Eye (tissue), 1 donor: Measurements from ENCODE around the gene SULF2.

Experiments used
- DNase-seq: peaks from one replicate; pipeline ENCODE4 v3.0.0-alpha.2; 2015

Gene SULF2

GRCh38 chr20:47783828-47784598 is 1.3 kb downstream of the SULF2 start:
- DNase-seq: peak; percentile 67

- DNase-seq: no peak
Measured at GRCh38 chr20:47782920-47783552, 2.2 kb downstream of the SULF2 start.

- DNase-seq: peak; percentile 66
Measured at GRCh38 chr20:47782076-47782475, 3.2 kb downstream of the SULF2 start.

- DNase-seq: no peak
Measured at GRCh38 chr20:47781632-47782031, 3.6 kb downstream of the SULF2 start.

GRCh38 chr20:47780720-47781389 is 4.4 kb downstream of the SULF2 start:
- no peak for DNase-seq

- DNase-seq: no peak
Measured at GRCh38 chr20:47778398-47779354, 6.6 kb downstream of the SULF2 start.

GRCh38 chr20:47777220-47777619 is 8.1 kb downstream of the SULF2 start:
- DNase-seq: no peak

GRCh38 chr20:47776639-47777038 is 8.6 kb downstream of the SULF2 start:
- DNase-seq: no peak

GRCh38 chr20:47775841-47776240 is 9.4 kb downstream of the SULF2 start:
- DNase-seq: no peak

- DNase-seq: no peak
Measured at GRCh38 chr20:47775039-47775438, 10.2 kb downstream of the SULF2 start.

- peak; percentile 57 for DNase-seq
Measured at GRCh38 chr20:47774131-47774777, 11.0 kb downstream of the SULF2 start.

- no peak for DNase-seq
Measured at GRCh38 chr20:47773371-47773786, 11.9 kb downstream of the SULF2 start.

- DNase-seq: no peak
Measured at GRCh38 chr20:47770935-47771334, 14.3 kb downstream of the SULF2 start.

GRCh38 chr20:47768016-47768824 is 17.1 kb downstream of the SULF2 start:
- DNase-seq: no peak

- peak; percentile 60 for DNase-seq
Measured at GRCh38 chr20:47765691-47766594, 19.3 kb downstream of the SULF2 start.

- no peak for DNase-seq
Measured at GRCh38 chr20:47765271-47765670, 20.0 kb downstream of the SULF2 start.

- DNase-seq: no peak
Measured at GRCh38 chr20:47764154-47764733, 21.0 kb downstream of the SULF2 start.

GRCh38 chr20:47762699-47763268 is 22.5 kb downstream of the SULF2 start:
- no peak for DNase-seq

- DNase-seq: no peak
Measured at GRCh38 chr20:47761482-47762047, 23.7 kb downstream of the SULF2 start.
